Endothelial cell of umbilical vein (primary cell): ENCODE measurements around the gene MGAT1.

Experiments
- CTCF ChIP-seq, 2 donors: IDR thresholded peaks; 1 replicate in 1 of 2; 2 replicates in 1 of 2; pipeline ENCODE4 v1.5.1; 2011; ENCODE audit warnings: low read length in 2 of 2, mild to moderate bottlenecking in 2 of 2, moderate library complexity in 2 of 2, control low read depth in 1 of 2, inconsistent platforms in 1 of 2, low read depth in 1 of 2; ENCODE audit not compliant: insufficient read depth in 1 of 2; ENCODE audit errors: extremely low read depth in 1 of 2
- EZH2 ChIP-seq: IDR thresholded peaks from 2 replicates; pipeline ENCODE4 v1.6.1; 2012; ENCODE audit warnings: borderline replicate concordance, low read depth, mild to moderate bottlenecking, moderate library complexity, low read length, inconsistent platforms; ENCODE audit not compliant: severe bottlenecking

GRCh38 chr5:180808461-180809000 lies 5.9 kb upstream of the MGAT1 start:
- TF ChIP-seq EZH2 (no peak), CTCF (IDR thresholded peaks at IDR 0.05; ENCODE audit: extremely low read depth in 1 of 2, insufficient read depth in 1 of 2, low read depth in 1 of 2, low read length in 2 of 2) (no peak)
